Mesothelial cell of epicardium (in vitro differentiated cells): Measurements from ENCODE around the gene KRR1. TPM values are rescaled to one million over a fixed set of nuclear protein-coding genes. Genes with fewer than 3 reads are reported as not detected.
"Not testable (repeated sequence)": the region's sequence is repeated elsewhere in the genome, so short reads cannot be mapped to it uniquely, and the experiment has no call there.

Experiments used
- DNase-seq, 2 experiments: peaks; one replicate each; pipeline ENCODE4 v3.0.0; 2021; ENCODE audit warnings: low spot score in 2 of 2; ENCODE audit not compliant: unreplicated experiment in 2 of 2
- H3K27ac Mint-ChIP-seq: 2 replicates; pipeline ENCODE4 v1.8.0; 2021; ENCODE audit warnings: mixed read lengths
- H3K27me3 Mint-ChIP-seq: 2 replicates; pipeline ENCODE4 v1.8.0; 2021; ENCODE audit warnings: low read depth, mixed read lengths
- H3K36me3 Mint-ChIP-seq: 2 replicates; pipeline ENCODE4 v1.8.0; 2021; ENCODE audit warnings: mixed read lengths
- H3K4me1 Mint-ChIP-seq: 2 replicates; pipeline ENCODE4 v1.8.0; 2021; ENCODE audit warnings: mixed read lengths
- H3K4me3 Mint-ChIP-seq: 2 replicates; pipeline ENCODE4 v1.8.0; 2021; ENCODE audit warnings: mild to moderate bottlenecking, moderate library complexity, mixed read lengths
- H3K9me3 Mint-ChIP-seq: 2 replicates; pipeline ENCODE4 v1.8.0; 2021; ENCODE audit warnings: mixed read lengths
- total RNA-seq: library from RNA; stranded (reverse); gene quantifications from 3 replicates; pipeline ENCODE4 v1.2.1, GENCODE V29; 2021
- TF ChIP-seq, protein P1 (sequence below): fragments of 200-600 bp; sonication (generic); IDR thresholded peaks from one replicate; pipeline ENCODE4 v1.5.0; 2021; ENCODE audit warnings: antibody characterized with exemption; ENCODE audit not compliant: unreplicated experiment

The KRR1 gene
- total RNA-seq, 1 donor from 2014 or later = 63.9 TPM

DNA sequence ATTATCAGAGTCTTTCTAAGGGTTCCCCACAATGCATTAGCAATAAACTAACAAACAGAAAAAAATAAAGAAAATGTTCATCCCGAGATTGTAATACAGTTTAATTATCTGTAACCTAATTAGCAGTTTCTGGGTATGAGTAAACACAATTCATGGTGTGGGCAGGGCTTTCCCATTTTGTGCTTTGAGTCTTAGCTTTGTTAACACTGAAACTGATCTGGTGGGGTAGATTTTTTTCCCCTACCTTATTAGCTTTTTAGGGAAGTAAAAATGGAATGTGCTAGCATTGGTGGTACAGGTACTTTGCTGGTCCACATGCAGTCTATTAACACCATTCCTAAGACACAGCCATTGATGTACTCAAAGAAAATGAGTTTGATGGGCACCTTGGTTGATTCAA is 18.4 kb upstream of the KRR1 start:
- H3K4me1 Mint-ChIP-seq = peaks cover 13% of the 10 kb centered on the region
- H3K9me3 Mint-ChIP-seq = no peaks in the 10 kb centered on the region
- TF ChIP-seq, protein P1, sequence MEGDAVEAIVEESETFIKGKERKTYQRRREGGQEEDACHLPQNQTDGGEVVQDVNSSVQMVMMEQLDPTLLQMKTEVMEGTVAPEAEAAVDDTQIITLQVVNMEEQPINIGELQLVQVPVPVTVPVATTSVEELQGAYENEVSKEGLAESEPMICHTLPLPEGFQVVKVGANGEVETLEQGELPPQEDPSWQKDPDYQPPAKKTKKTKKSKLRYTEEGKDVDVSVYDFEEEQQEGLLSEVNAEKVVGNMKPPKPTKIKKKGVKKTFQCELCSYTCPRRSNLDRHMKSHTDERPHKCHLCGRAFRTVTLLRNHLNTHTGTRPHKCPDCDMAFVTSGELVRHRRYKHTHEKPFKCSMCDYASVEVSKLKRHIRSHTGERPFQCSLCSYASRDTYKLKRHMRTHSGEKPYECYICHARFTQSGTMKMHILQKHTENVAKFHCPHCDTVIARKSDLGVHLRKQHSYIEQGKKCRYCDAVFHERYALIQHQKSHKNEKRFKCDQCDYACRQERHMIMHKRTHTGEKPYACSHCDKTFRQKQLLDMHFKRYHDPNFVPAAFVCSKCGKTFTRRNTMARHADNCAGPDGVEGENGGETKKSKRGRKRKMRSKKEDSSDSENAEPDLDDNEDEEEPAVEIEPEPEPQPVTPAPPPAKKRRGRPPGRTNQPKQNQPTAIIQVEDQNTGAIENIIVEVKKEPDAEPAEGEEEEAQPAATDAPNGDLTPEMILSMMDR = no peak
- no peaks in the 10 kb centered on the region for H3K27me3 Mint-ChIP-seq
- H3K4me3 Mint-ChIP-seq = no peak overlapping the region
- no peak overlapping the region for H3K27ac Mint-ChIP-seq
- no peak for DNase-seq
- no peaks in the 10 kb centered on the region for H3K36me3 Mint-ChIP-seq

DNA sequence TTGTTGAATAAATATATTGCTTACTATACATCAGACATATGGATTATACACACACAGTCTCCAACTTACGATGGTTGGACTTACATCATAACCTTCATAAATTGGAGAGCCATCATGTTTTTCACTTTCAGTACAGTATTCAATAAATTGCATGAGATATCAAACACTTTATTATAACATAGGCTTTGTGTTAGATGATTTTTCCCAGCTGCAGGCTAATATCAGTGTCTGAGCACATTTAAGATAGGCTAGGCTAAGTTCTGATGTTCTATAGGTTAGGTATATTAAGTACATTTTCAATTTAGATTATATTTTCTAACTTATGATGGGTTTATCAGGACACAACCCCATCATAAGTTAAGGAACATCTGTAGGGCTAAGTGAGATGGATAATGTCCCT is 17.9 kb upstream of the KRR1 start:
- no peaks in the 10 kb centered on the region for H3K27me3 Mint-ChIP-seq
- DNase-seq = no peak
- no peak overlapping the region for H3K27ac Mint-ChIP-seq
- H3K9me3 Mint-ChIP-seq = no peaks in the 10 kb centered on the region
- no peaks in the 10 kb centered on the region for H3K36me3 Mint-ChIP-seq
- peaks cover 13% of the 10 kb centered on the region for H3K4me1 Mint-ChIP-seq
- H3K4me3 Mint-ChIP-seq = no peak overlapping the region
- TF ChIP-seq, protein P1 = no peak

DNA sequence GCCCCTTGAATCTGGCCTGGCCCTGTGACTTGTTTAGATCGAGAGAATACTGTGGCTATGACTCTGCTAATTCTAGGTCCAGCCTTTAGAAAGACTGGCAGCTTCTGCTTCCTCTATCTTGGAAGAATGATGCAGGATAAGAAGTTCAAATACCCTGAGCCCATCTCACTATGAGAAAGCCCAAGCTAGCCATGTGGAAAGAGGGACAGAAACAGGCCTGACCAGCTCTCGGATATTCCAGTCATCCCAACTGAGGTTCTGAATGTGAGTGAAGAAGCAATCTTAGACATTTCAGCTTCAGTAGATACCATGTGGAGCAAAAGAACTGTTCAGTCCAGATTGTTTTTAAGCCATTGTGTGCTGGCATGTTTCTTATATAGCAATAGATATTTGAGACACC is 17.3 kb upstream of the KRR1 start:
- H3K4me3 Mint-ChIP-seq = no peak overlapping the region
- no peaks in the 10 kb centered on the region for H3K27me3 Mint-ChIP-seq
- H3K36me3 Mint-ChIP-seq = no peaks in the 10 kb centered on the region
- no peaks in the 10 kb centered on the region for H3K9me3 Mint-ChIP-seq
- H3K27ac Mint-ChIP-seq = no peak overlapping the region
- H3K4me1 Mint-ChIP-seq = peaks cover 8% of the 10 kb centered on the region
- DNase-seq = no peak
- TF ChIP-seq, protein P1 = no peak

DNA sequence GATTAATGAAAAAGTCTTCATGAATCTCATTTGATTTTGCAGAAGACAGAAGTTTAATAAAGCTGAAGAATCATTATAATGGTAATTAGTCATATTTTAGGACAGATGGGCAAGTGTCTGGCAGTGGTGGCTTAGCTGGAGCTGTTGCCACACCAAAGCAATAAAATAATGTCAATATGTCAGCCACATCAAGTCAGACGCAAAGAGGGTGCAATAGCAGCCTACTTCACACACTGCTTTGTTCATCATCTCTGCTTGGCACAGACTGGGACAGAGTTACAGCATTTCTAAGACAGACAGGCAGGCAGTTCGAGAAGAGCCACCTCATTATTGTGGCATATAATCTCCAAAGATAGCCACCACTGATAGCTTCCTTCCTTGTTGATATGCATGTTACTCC is 16.9 kb upstream of the KRR1 start:
- Mint-ChIP-seq H3K9me3 (no peaks in the 10 kb centered on the region), H3K27me3 (no peaks in the 10 kb centered on the region), H3K36me3 (no peaks in the 10 kb centered on the region), H3K27ac (no peak overlapping the region), H3K4me3 (no peak overlapping the region), H3K4me1 (peaks cover 4% of the 10 kb centered on the region)
- TF ChIP-seq, protein P1 = no peak
- no peak for DNase-seq

DNA sequence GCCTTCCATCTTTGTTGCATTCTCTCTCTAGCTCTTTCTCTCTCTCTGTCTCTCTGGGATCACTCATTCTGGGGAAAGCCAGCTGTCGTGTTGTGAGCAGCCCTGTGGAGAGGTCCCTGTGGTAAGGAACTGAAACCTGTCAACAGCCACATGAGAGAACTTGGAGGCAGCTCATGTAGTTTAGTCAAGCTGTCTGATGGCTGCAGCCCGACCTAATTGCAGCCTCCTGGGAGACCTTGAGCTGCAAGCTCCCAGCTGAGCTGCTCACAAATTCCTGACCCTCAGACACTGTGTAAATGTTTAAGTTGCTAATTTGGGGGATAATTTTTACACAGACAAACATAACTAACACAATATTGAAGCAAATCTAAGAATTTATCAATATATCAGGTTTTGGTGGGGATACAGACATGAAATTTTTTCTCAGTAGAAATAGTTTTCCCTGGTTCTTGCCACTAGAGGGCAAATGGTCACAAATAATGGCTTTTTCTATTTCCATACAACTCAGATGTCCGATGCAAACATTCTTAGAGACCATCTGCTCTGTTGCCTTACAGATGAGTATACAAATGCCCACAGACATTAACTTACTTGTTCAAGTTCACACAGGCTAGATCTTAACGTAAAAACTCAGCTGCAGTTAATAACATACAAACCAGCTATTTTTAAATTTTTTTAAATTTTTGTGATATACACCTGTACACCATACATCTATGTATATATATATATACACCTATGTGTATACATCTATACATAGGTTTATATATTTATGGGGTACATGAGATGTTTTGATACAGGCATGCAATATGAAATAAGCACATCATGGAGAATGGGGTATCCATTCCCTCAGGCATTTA is 15.5 kb upstream of the KRR1 start:
- Mint-ChIP-seq H3K27me3 (no peaks in the 10 kb centered on the region), H3K9me3 (peaks cover 5% of the 10 kb centered on the region), H3K4me1 (peaks cover 3% of the 10 kb centered on the region), H3K27ac (no peak overlapping the region), H3K4me3 (no peak overlapping the region), H3K36me3 (no peaks in the 10 kb centered on the region)
- DNase-seq = no peak
- TF ChIP-seq, protein P1 = peak; percentile 93

DNA sequence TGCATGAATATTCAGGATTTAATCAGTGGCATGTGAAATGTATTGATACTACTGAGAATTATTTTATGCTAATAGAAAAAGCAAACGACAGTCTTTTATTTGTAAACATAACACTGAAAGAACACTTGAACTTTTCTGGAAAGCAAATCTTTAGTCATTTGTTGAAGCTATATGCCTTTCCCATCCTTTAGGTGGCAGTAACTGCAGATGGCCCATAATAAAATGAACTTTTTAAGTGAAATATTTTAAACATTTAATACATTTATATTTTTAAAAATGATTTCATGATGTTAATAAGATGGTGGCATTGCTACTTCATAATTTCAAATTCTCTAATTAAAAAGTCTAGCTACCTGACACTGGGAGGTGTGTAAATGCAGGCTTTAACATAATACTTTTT is 13.9 kb upstream of the KRR1 start:
- DNase-seq = no peak
- Mint-ChIP-seq H3K27me3 (peaks cover 2% of the 10 kb centered on the region), H3K4me3 (no peak overlapping the region), H3K9me3 (peaks cover 16% of the 10 kb centered on the region), H3K36me3 (peaks cover 1% of the 10 kb centered on the region), H3K4me1 (peaks cover 3% of the 10 kb centered on the region), H3K27ac (no peak overlapping the region)
- TF ChIP-seq, protein P1 = no peak

DNA sequence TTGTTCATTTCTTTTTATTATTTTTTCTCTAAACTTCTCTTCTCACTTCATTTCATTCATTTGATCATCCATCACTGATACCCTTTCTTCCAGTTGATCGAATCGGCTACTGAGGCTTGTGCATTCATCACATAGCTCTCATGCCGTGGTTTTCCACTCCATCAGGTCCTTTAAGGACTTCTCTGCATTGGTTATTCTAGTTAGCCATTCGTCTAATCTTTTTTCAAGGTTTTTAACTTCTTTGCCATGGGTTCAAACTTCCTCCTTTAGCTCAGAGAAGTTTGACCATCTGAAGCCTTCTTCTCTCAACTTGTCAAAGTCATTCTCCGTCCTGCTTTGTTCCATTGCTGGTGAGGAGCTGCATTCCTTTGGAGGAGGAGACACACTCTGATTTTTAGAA is 10.7 kb upstream of the KRR1 start:
- H3K36me3 Mint-ChIP-seq, H3K27me3 Mint-ChIP-seq, DNase-seq, H3K4me1 Mint-ChIP-seq, H3K27ac Mint-ChIP-seq, H3K4me3 Mint-ChIP-seq: not testable (repeated sequence)
- H3K9me3 Mint-ChIP-seq = peaks cover 19% of the 10 kb centered on the region

DNA sequence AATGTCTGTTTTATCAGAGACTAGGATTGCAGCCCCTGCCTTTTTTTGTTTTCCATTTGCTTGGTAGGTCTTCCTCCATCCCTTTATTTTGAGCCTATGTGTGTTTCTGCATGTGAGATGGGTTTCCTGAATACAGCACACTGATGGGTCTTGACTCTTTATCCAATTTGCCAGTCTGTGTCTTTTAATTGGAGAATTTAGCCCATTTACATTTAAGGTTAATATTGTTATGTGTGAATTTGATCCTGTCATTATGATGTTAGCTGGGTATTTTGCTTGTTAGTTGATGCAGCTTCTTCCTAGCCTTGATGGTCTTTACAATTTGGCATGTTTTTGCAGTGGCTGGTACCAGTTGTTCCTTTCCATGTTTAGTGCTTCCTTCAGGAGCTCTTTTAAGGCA is 9.8 kb upstream of the KRR1 start:
- peaks cover 19% of the 10 kb centered on the region for H3K9me3 Mint-ChIP-seq
- H3K27ac Mint-ChIP-seq, DNase-seq, H3K27me3 Mint-ChIP-seq, H3K4me1 Mint-ChIP-seq, H3K4me3 Mint-ChIP-seq, H3K36me3 Mint-ChIP-seq: not testable (repeated sequence)
